Liver (tissue), 9 donors: Measurements from ENCODE around the gene MCFD2. TPM values are rescaled to one million over a fixed set of nuclear protein-coding genes. Genes with fewer than 3 reads are reported as not detected.

ENCODE experiments used
- DNase-seq: peaks from one replicate; pipeline ENCODE4 v3.0.0-alpha.2; 2017; ENCODE audit warnings: low spot score
- H3K27ac ChIP-seq, 2 donors: one replicate each; pipeline ENCODE4 v1.7.0; 2013; ENCODE audit warnings: inconsistent platforms in 2 of 2, low read length in 2 of 2, control low read depth in 1 of 2, low read depth in 1 of 2, mild to moderate bottlenecking in 1 of 2
- H3K27me3 ChIP-seq, 4 donors: one replicate each; pipeline versions ENCODE4 v1.6.1 to v1.7.0; 2013; ENCODE audit warnings: low read length in 3 of 4, inconsistent platforms in 1 of 4, mild to moderate bottlenecking in 1 of 4, moderate library complexity in 1 of 4; ENCODE audit not compliant: control insufficient read depth in 4 of 4, insufficient read depth in 4 of 4
- H3K36me3 ChIP-seq, 4 donors: one replicate each; pipeline versions ENCODE4 v1.6.1 to v1.7.0; 2013; ENCODE audit warnings: low read length in 3 of 4, mild to moderate bottlenecking in 3 of 4, low read depth in 1 of 4, moderate library complexity in 1 of 4; ENCODE audit not compliant: control insufficient read depth in 4 of 4, insufficient read depth in 3 of 4
- H3K4me1 ChIP-seq, 4 donors: one replicate each; pipeline versions ENCODE4 v1.6.1 to v1.7.0; 2013; ENCODE audit warnings: low read length in 3 of 4, mild to moderate bottlenecking in 3 of 4, moderate library complexity in 1 of 4; ENCODE audit not compliant: control insufficient read depth in 4 of 4, insufficient read depth in 4 of 4
- H3K4me3 ChIP-seq, 3 donors: one replicate each; pipeline versions ENCODE4 v1.6.1 to v1.7.0; 2013; ENCODE audit warnings: low read length in 3 of 3, control low read depth in 1 of 3, low read depth in 1 of 3, mild to moderate bottlenecking in 1 of 3
- H3K9ac ChIP-seq, 2 donors: one replicate each; pipeline ENCODE4 v1.7.0; 2013; ENCODE audit warnings: low read length in 2 of 2, mild to moderate bottlenecking in 2 of 2, moderate library complexity in 2 of 2, control low read depth in 1 of 2, low read depth in 1 of 2
- H3K9me3 ChIP-seq, 4 donors: one replicate each; pipeline versions ENCODE4 v1.6.1 to v1.7.0; 2013; ENCODE audit warnings: low read length in 3 of 4; ENCODE audit not compliant: control insufficient read depth in 4 of 4
- ATF3 ChIP-seq: IDR thresholded peaks from 2 replicates; pipeline ENCODE4 v1.6.1; 2016; ENCODE audit warnings: antibody characterized with exemption
- EGR1 ChIP-seq, 2 donors: IDR thresholded peaks; 2 replicates each; pipeline ENCODE4 v1.6.1; 2016 to 2018; ENCODE audit warnings: antibody characterized with exemption in 2 of 2, low read depth in 2 of 2
- FOXA2 ChIP-seq: IDR thresholded peaks from 2 replicates; pipeline ENCODE4 v1.6.1; 2016; ENCODE audit warnings: antibody characterized with exemption
- GABPA ChIP-seq, 2 donors: IDR thresholded peaks in 1 of 2; conservative IDR thresholded peaks in 1 of 2; 2 replicates each; pipeline ENCODE4 v1.6.1; 2016; ENCODE audit warnings: antibody characterized with exemption in 2 of 2, mild to moderate bottlenecking in 1 of 2, moderate library complexity in 1 of 2
- HNF4A ChIP-seq, 2 donors: conservative IDR thresholded peaks; 2 replicates each; pipeline ENCODE4 v1.6.1; 2016; ENCODE audit warnings: antibody characterized with exemption in 2 of 2, mild to moderate bottlenecking in 2 of 2
- HNF4G ChIP-seq: IDR thresholded peaks from 2 replicates; pipeline ENCODE4 v1.6.1; 2016; ENCODE audit warnings: antibody characterized with exemption
- JUND ChIP-seq, 2 donors: IDR thresholded peaks; 2 replicates each; pipeline ENCODE4 v1.6.1; 2016; ENCODE audit warnings: antibody characterized with exemption in 2 of 2
- RAD21 ChIP-seq, 2 donors: IDR thresholded peaks; 2 replicates each; pipeline ENCODE4 v1.6.1; 2016; ENCODE audit warnings: antibody characterized with exemption in 2 of 2, mild to moderate bottlenecking in 2 of 2
- RXRA ChIP-seq, 2 donors: IDR thresholded peaks; 2 replicates each; pipeline ENCODE4 v1.6.1; 2017 to 2018; ENCODE audit warnings: antibody characterized with exemption in 2 of 2, mild to moderate bottlenecking in 1 of 2
- SP1 ChIP-seq: IDR thresholded peaks from 2 replicates; pipeline ENCODE4 v1.6.1; 2018; ENCODE audit warnings: antibody characterized with exemption, mild to moderate bottlenecking
- TAF1 ChIP-seq: conservative IDR thresholded peaks from 2 replicates; pipeline ENCODE4 v1.6.1; 2016; ENCODE audit warnings: antibody characterized with exemption, mild to moderate bottlenecking
- YY1 ChIP-seq: IDR thresholded peaks from 2 replicates; pipeline ENCODE4 v1.6.1; 2016; ENCODE audit warnings: antibody characterized with exemption, mild to moderate bottlenecking
- ZBTB33 ChIP-seq: IDR thresholded peaks from 2 replicates; pipeline ENCODE4 v1.6.1; 2016; ENCODE audit warnings: antibody characterized with exemption
- WGBS: extraction: QIAGEN DNeasy Blood & Tissue Kit; methylation state at CpG from one replicate; pipeline ENCODE4 v1.1.7; 2013; 5-methylcytosine and 5-hydroxymethylcytosine counted together
- polyA plus RNA-seq, 2 donors: library from polyadenylated mRNA; stranded (reverse) in 1 of 2; unstranded in 1 of 2; fragments of 200-250 nt in 1 of 2; fragments of >200 nt in 1 of 2; fragmentation: Nextera tagmentation in 1 of 2; extraction: Ambion mirVana in 1 of 2; gene quantifications; one replicate each; pipeline versions ENCODE4 v1.2.1 to v1.2.3, GENCODE V29; 2013 to 2015
- total RNA-seq, 2 donors: library from RNA; depleted of rRNA; stranded (reverse); fragments of >200 nt; gene quantifications; one replicate each; pipeline ENCODE4 v1.2.3, GENCODE V29; 2014
- TF ChIP-seq, protein P1 (sequence below): IDR thresholded peaks from 2 replicates; pipeline ENCODE4 v1.6.1; 2016; ENCODE audit warnings: antibody characterized with exemption, mild to moderate bottlenecking
- TF ChIP-seq, protein P2 (sequence below): IDR thresholded peaks from 2 replicates; pipeline ENCODE4 v1.6.1; 2016; ENCODE audit warnings: antibody characterized with exemption
- donor health status: healthy.
- donor health status: healthy.
- donor health status: healthy.
- donor health status: healthy.
- donor health status: healthy.

Gene MCFD2
- total and polyA plus RNA-seq, 4 donors: 81.8 to 148 (median 129) TPM

GRCh38 chr2:46922606-46923005 is 7.0 kb upstream of the MCFD2 start:
- TF ChIP-seq RXRA (IDR thresholded peaks at IDR 0.05) (no peak), FOXA2 (no peak), HNF4A (conservative IDR thresholded peaks at IDR 0.05) (no peak), TAF1 (no peak), ATF3 (no peak), SP1 (no peak), EGR1 (IDR thresholded peaks at IDR 0.05; ENCODE audit: low read depth in 2 of 2) (no peak)
- TF ChIP-seq, protein P1, sequence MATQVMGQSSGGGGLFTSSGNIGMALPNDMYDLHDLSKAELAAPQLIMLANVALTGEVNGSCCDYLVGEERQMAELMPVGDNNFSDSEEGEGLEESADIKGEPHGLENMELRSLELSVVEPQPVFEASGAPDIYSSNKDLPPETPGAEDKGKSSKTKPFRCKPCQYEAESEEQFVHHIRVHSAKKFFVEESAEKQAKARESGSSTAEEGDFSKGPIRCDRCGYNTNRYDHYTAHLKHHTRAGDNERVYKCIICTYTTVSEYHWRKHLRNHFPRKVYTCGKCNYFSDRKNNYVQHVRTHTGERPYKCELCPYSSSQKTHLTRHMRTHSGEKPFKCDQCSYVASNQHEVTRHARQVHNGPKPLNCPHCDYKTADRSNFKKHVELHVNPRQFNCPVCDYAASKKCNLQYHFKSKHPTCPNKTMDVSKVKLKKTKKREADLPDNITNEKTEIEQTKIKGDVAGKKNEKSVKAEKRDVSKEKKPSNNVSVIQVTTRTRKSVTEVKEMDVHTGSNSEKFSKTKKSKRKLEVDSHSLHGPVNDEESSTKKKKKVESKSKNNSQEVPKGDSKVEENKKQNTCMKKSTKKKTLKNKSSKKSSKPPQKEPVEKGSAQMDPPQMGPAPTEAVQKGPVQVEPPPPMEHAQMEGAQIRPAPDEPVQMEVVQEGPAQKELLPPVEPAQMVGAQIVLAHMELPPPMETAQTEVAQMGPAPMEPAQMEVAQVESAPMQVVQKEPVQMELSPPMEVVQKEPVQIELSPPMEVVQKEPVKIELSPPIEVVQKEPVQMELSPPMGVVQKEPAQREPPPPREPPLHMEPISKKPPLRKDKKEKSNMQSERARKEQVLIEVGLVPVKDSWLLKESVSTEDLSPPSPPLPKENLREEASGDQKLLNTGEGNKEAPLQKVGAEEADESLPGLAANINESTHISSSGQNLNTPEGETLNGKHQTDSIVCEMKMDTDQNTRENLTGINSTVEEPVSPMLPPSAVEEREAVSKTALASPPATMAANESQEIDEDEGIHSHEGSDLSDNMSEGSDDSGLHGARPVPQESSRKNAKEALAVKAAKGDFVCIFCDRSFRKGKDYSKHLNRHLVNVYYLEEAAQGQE: no peak
- TF ChIP-seq, protein P2, sequence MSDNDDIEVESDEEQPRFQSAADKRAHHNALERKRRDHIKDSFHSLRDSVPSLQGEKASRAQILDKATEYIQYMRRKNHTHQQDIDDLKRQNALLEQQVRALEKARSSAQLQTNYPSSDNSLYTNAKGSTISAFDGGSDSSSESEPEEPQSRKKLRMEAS: no peak
- H3K9me3 ChIP-seq: no peaks in the 10 kb centered on the region
- DNase-seq: no peak
- no peaks in the 10 kb centered on the region for H3K4me1 ChIP-seq
- no peaks in the 10 kb centered on the region for H3K27me3 ChIP-seq
- no peak overlapping the region for H3K27ac ChIP-seq
- no peak overlapping the region for H3K9ac ChIP-seq
- no peak overlapping the region for H3K4me3 ChIP-seq
- H3K36me3 ChIP-seq: no peaks in the 10 kb centered on the region
- 95% methylated on average over 4 of the region's 4 CpGs for WGBS

DNA sequence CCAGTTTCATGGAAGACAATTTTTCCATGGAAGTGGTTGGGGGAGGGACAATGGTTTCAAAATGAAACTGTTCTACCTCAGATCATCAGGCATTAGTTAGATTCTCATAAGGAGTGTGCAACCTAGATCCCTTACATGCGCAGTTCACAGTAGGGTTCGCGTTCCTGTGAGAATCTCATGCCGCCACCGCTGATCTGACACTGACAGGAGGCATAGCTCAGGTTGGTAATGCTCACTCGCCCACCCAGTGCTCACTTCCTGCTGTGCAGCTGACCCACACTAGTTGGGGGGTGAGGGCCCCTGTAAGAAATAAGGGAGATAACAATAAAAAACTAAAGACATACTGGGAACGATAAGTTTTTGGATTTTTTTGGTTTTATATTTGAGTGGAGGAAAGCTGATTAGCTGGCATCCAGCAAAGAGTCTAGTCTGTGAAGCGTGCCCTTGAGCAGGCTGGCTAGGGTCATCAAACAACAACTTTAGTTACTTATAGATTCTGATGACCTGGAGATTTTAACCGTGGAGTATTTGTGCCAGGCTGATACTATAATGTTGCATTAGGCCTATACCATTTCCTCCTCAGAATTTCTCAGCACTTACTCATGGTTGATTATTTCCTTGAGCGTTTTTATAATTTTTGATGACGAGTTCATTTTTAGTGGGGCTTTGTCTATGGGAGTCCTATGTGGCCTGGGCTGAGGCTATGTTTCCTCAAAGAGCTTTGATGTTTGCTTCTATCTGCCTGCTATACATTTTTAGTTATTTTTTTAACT is 6.3 kb upstream of the MCFD2 start:
- WGBS: 93% methylated on average over 11 of the region's 11 CpGs
- TF ChIP-seq GABPA (IDR thresholded peaks at IDR 0.05 in 1 of 2, conservative IDR thresholded peaks at IDR 0.05 in 1 of 2) (no peak), RXRA (IDR thresholded peaks at IDR 0.05) (no peak), RAD21 (IDR thresholded peaks at IDR 0.05) (no peak), HNF4G (no peak), JUND (IDR thresholded peaks at IDR 0.05) (no peak)
- H3K9me3 ChIP-seq: no peaks in the 10 kb centered on the region
- DNase-seq: no peak
- no peak overlapping the region for H3K4me3 ChIP-seq
- H3K27ac ChIP-seq: no peak overlapping the region
- no peaks in the 10 kb centered on the region for H3K36me3 ChIP-seq
- no peaks in the 10 kb centered on the region for H3K27me3 ChIP-seq
- H3K4me1 ChIP-seq: peaks cover 0 to under 1% (median under 1%) of the 10 kb centered on the region in 4 donors
- no peak overlapping the region for H3K9ac ChIP-seq

GRCh38 chr2:46917628-46918027 is 2.0 kb upstream of the MCFD2 start:
- DNase-seq: no peak
- Histone ChIP-seq H3K4me3 (no peak overlapping the region), H3K36me3 (no peaks in the 10 kb centered on the region), H3K27ac (no peak overlapping the region), H3K27me3 (no peaks in the 10 kb centered on the region), H3K4me1 (peaks cover 4 to 28% (median 20%) of the 10 kb centered on the region in 4 donors), H3K9ac (no peak overlapping the region), H3K9me3 (no peaks in the 10 kb centered on the region)
- TF ChIP-seq JUND (IDR thresholded peaks at IDR 0.05): no peak
- no peak for TF ChIP-seq ZBTB33
- no peak for TF ChIP-seq SP1
- no peak for TF ChIP-seq YY1
- TF ChIP-seq, protein P1: no peak
- no peak for TF ChIP-seq RXRA (IDR thresholded peaks at IDR 0.05)
- TF ChIP-seq HNF4A (conservative IDR thresholded peaks at IDR 0.05): no peak
- no peak for TF ChIP-seq ATF3
